ENCODE data around the gene C3orf80. TPM values are rescaled to one million over a fixed set of nuclear protein-coding genes. Genes with fewer than 3 reads are reported as not detected.

C3orf80 gene
- total RNA-seq, 1 experiment from 2014 or later = not detected

- Histone ChIP-seq H3K4me3 (ENCODE audit: low read depth, low read length, poor library complexity, severe bottlenecking) (no peak overlapping the region), H3K27me3 (replicated peaks; ENCODE audit: insufficient read depth, low read depth, low read length, poor library complexity) (peaks cover 48% of the 10 kb centered on the region), H3K4me1 (ENCODE audit: insufficient read depth, low read length, poor library complexity, severe bottlenecking) (peaks cover 16% of the 10 kb centered on the region), H3K36me3 (ENCODE audit: insufficient read depth, low read length, poor library complexity, severe bottlenecking) (no peaks in the 10 kb centered on the region), H3K27ac (ENCODE audit: low read depth, low read length, poor library complexity, severe bottlenecking) (no peak overlapping the region), H3K9me3 (ENCODE audit: low read depth, low read length, poor library complexity, severe bottlenecking) (no peaks in the 10 kb centered on the region)
- DNase-seq (ENCODE audit: low spot score) = no peak
- TF ChIP-seq EZH2 (IDR thresholded peaks at IDR 0.05; ENCODE audit: borderline replicate concordance, low read depth, low read length, poor library complexity, severe bottlenecking) = no peak
- no peak for TF ChIP-seq CTCF (conservative IDR thresholded peaks at IDR 0.05; ENCODE audit: low read depth, low read length)
- ChIA-PET POLR2A (ENCODE audit: low non-redundant PET) (no interaction called here), CTCF (no interaction called here)
- intact Hi-C loops (cut with micrococcal nuclease; ENCODE audit: unreplicated experiment) = no loop called here
- BruUV-seq (replicated peaks) = no TSS peak
These were observed 966 bp upstream of the C3orf80 start for GRCh38 chr3:160224256-160224655.

- H3K4me3 ChIP-seq (ENCODE audit: low read depth, low read length, poor library complexity, severe bottlenecking) = peak overlapping the region; percentile 49
- no peak overlapping the region for H3K27ac ChIP-seq (ENCODE audit: low read depth, low read length, poor library complexity, severe bottlenecking)
- no peaks in the 10 kb centered on the region for H3K36me3 ChIP-seq (ENCODE audit: insufficient read depth, low read length, poor library complexity, severe bottlenecking)
- H3K9me3 ChIP-seq (ENCODE audit: low read depth, low read length, poor library complexity, severe bottlenecking) = no peaks in the 10 kb centered on the region
- BruUV-seq (replicated peaks) = no TSS peak
- H3K4me1 ChIP-seq (ENCODE audit: insufficient read depth, low read length, poor library complexity, severe bottlenecking) = peaks cover 16% of the 10 kb centered on the region
- intact Hi-C loops (cut with micrococcal nuclease; ENCODE audit: unreplicated experiment) = no loop called here
- ChIA-PET POLR2A (ENCODE audit: low non-redundant PET) (no interaction called here), CTCF (no interaction called here)
- TF ChIP-seq EZH2 (IDR thresholded peaks at IDR 0.05; ENCODE audit: borderline replicate concordance, low read depth, low read length, poor library complexity, severe bottlenecking) (no peak), CTCF (conservative IDR thresholded peaks at IDR 0.05; ENCODE audit: low read depth, low read length) (no peak)
- DNase-seq (ENCODE audit: low spot score) = no peak
- peaks cover 48% of the 10 kb centered on the region for H3K27me3 ChIP-seq (replicated peaks; ENCODE audit: insufficient read depth, low read depth, low read length, poor library complexity)
These were observed 429 bp upstream of the C3orf80 start for GRCh38 chr3:160224811-160225175.

- Histone ChIP-seq H3K4me1 (ENCODE audit: insufficient read depth, low read length, poor library complexity, severe bottlenecking) (peaks cover 16% of the 10 kb centered on the region), H3K9me3 (ENCODE audit: low read depth, low read length, poor library complexity, severe bottlenecking) (no peaks in the 10 kb centered on the region), H3K27ac (ENCODE audit: low read depth, low read length, poor library complexity, severe bottlenecking) (no peak overlapping the region), H3K4me3 (ENCODE audit: low read depth, low read length, poor library complexity, severe bottlenecking) (peak overlapping the region; percentile 49), H3K27me3 (replicated peaks; ENCODE audit: insufficient read depth, low read depth, low read length, poor library complexity) (peaks cover 55% of the 10 kb centered on the region), H3K36me3 (ENCODE audit: insufficient read depth, low read length, poor library complexity, severe bottlenecking) (no peaks in the 10 kb centered on the region)
- no TSS peak for BruUV-seq (replicated peaks)
- DNase-seq (ENCODE audit: low spot score) = no peak
- ChIA-PET POLR2A (ENCODE audit: low non-redundant PET) (no interaction called here), CTCF (interaction anchor here (0.9 kb wide), 1 partner anchor 19 kb away, joined by 4 read pairs; no protein-coding TSS in a partner anchor)
- intact Hi-C loops (cut with micrococcal nuclease; ENCODE audit: unreplicated experiment) = no loop called here
- TF ChIP-seq CTCF (conservative IDR thresholded peaks at IDR 0.05; ENCODE audit: low read depth, low read length) (no peak), EZH2 (IDR thresholded peaks at IDR 0.05; ENCODE audit: borderline replicate concordance, low read depth, low read length, poor library complexity, severe bottlenecking) (peak; percentile 7)
These were observed 1.0 kb downstream of the C3orf80 start for GRCh38 chr3:160226026-160226907.
